NCI-H1930 (cell line): ENCODE data around the gene IL17D.
"Not testable (repeated sequence)": the region's sequence is repeated elsewhere in the genome, so short reads cannot be mapped to it uniquely, and the experiment has no call there.

Source experiments
- DNase-seq, 2 experiments: peaks; one replicate each; lab custom pipeline; 2025; lab: John Stamatoyannopoulos, UW

Gene IL17D

GRCh38 chr13:20719783-20720182 is 16.3 kb downstream of the IL17D start:
- DNase-seq, result no peak

- no peak for DNase-seq
Measured at GRCh38 chr13:20720499-20720898, 17.0 kb downstream of the IL17D start.

DNA sequence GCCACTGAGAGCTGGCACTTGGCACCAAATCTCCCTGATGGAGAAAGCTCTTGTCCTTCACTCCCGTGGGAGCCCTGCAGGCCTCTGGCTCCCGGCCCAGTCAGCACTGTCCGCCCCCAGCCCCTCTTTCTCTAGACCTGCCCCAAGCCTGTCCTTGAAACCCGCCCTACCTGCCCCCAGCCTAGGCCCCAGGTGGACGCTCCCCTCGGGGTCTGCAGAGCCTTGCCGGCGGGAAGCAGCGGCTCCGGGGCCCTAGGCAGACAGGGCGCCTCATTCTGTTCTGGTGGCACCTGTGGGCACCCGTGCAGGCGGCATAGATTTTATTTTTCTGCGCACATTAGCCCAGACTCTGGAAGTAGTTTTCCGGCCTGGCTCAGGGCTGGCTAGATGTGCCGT is 17.6 kb downstream of the IL17D start:
- DNase-seq, result no peak

DNA sequence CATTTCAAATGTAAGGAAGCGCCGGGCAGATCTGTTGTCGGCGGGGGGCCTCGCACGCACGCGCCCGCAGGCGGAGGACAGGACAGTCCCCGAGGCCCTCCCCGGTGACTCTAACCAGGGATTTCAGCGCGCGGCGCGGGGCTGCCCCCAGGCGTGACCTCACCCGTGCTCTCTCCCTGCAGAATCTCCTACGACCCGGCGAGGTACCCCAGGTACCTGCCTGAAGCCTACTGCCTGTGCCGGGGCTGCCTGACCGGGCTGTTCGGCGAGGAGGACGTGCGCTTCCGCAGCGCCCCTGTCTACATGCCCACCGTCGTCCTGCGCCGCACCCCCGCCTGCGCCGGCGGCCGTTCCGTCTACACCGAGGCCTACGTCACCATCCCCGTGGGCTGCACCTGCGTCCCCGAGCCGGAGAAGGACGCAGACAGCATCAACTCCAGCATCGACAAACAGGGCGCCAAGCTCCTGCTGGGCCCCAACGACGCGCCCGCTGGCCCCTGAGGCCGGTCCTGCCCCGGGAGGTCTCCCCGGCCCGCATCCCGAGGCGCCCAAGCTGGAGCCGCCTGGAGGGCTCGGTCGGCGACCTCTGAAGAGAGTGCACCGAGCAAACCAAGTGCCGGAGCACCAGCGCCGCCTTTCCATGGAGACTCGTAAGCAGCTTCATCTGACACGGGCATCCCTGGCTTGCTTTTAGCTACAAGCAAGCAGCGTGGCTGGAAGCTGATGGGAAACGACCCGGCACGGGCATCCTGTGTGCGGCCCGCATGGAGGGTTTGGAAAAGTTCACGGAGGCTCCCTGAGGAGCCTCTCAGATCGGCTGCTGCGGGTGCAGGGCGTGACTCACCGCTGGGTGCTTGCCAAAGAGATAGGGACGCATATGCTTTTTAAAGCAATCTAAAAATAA is 18.2 kb downstream of the IL17D start:
- no peak for DNase-seq

GRCh38 chr13:20727856-20728255 is 24.4 kb downstream of the IL17D start:
- no peak for DNase-seq

DNA sequence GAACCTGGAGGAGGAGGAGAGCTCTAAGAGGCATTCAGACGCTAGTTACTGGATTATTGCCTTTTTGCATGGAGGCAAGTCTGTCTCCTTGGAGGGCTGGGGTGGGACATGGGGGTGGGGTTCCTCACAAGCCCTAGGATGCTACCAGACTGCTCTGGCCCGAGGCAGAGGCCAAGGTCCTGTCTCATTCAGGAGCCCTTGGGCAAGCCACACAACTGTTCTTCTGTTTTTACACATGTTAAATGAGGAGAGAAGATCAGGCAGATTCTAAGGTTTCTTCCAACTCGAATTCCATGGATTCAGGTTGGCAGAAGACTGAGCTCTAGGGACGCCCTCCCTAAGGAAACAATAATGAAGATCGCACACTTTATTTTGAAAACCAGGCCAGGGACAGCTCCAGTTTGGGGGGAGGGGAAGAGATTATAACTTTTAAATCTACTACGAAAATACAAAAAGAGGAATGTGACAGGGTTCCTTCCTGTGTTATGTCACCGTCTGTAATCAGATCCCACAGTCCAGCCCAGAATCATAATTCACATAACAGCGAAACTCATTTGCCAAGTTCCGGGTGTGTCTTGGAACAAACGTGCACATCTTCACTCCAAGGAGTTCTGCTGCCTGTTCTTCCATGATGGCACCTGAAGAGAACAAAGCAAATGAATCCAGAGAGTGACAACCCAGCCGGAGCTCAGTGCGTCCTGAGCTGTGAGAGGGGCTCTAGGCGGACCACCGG is 25.2 kb downstream of the IL17D start:
- no peak for DNase-seq

DNA sequence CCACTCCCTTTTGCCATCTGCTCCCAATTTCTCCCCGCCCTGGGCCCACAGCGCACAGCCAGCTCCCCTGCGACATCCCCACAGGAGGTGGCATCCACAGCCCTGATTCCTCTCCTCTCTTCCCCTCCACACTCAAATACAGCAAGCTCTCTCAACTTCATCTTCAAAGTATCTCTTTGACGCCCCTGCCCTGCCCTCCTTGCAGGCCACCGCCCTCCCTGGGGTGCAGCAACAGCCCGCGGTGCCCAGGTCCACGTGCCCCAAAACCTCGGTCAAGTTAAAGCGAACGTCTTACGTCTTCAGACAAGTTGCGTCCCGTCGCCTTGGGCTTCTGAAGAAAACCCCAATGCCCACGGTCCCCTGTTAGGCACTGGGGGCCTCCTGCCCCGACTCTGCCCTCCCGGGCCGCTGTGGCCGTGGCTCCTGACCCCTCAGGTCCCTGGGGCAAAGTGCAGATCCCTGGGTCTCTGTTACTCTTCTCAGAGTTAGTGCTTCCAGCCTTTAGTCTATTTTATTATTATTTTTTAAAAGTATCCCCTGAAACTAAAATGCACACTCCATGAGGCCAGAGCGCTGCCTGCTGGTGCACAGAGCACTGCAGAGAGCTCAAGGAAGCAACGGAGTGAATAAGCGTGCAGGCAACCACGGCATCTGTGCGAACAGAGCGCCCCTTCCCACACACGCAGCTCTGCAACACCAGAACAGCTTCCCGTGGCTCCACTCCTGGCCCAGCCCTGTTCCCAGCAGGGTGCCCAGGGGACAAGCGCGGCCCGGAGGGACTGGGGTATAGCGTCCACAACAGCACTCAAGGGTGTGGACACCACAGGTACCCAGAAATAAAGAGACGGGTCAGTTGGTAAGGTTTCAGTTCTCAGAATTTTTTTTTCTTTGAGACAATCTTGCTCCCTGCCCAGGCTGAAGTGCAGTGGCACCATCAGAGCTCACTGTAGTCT is 26.4 kb downstream of the IL17D start:
- DNase-seq, result no peak

GRCh38 chr13:20738616-20739015 is 35.1 kb downstream of the IL17D start:
- DNase-seq, result no peak

DNA sequence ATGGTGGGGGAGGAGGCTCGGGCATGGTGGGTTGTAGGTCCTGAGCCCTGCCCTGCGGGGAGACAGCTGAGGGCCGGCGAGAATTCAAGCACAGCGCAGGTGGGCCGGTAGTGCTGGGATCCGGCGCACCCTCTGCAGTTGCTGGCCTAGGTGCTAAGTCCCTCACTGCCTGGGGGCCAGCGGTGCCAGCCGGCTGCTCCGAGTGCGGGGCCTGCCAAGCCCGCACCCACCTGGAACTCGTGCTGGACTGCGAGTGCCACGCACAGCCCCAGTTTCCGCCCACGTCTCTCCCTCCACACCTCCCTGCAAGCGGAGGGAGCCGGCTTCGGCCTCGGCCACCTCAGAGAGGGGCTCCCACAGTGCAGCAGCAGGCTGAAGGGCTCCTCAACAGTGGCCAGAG is 36.5 kb downstream of the IL17D start:
- no peak for DNase-seq

- DNase-seq, result not testable (repeated sequence)
Measured at GRCh38 chr13:20743830-20744404, 40.4 kb downstream of the IL17D start.

DNA sequence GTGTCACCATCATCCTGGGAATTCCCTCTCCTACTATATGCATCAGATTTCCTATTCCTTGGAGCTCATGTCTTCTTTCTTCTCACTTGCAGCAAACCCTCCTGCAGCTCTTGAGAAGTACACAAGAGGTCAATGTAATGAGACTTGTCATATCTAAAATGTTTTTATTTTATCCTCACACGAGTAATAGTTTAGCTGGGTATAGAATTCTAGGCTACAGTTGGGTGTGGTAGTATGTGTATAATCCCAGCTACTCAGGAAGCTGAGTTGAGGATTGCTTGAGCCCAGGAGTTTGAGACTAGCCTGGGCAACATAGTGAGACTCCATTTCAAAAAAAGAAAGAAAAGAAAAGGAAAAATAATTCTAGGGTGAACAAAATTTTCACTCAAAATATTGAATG is 45.9 kb downstream of the IL17D start:
- DNase-seq, result no peak

GRCh38 chr13:20754009-20754408 is 50.5 kb downstream of the IL17D start:
- no peak for DNase-seq

GRCh38 chr13:20760872-20761271 is 57.4 kb downstream of the IL17D start:
- no peak for DNase-seq

- no peak for DNase-seq
Measured at GRCh38 chr13:20767309-20767943, 63.9 kb downstream of the IL17D start.

- no peak for DNase-seq
Measured at GRCh38 chr13:20769091-20769490, 65.6 kb downstream of the IL17D start.

DNA sequence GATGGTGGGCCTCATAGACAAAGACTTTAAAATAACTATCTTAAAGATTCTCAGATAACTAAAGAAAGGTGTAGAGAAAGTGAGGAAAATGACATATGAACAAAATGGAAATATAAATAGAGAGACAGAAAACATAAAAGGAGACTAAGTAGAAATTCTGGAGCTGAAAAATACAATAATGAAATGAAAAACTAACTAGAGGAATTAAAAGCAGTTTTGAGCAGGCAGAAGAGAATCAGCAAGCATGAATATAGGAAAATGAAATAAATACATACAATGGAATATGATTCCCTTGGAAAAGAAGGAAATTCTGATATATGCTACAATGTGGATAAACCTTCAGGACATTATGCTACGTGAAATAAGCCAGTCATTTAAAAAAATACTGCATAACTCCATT is 66.3 kb downstream of the IL17D start:
- DNase-seq, result no peak
